Right lobe of liver (tissue), 6 donors: ENCODE data around the gene RSBN1. TPM values are rescaled to one million over a fixed set of nuclear protein-coding genes. Genes with fewer than 3 reads are reported as not detected.

Experiments used
- ATAC-seq, 4 donors: fragments of 200-7000 bp; cut with Tn5 transposase; one replicate each; pipeline ENCODE4 v1.9.1; 2020; ENCODE audit warnings: mild to moderate bottlenecking in 4 of 4, moderate library complexity in 4 of 4
- DNase-seq, 3 donors: peaks; one replicate each; pipeline ENCODE4 v3.0.0-alpha.2; 2020
- H3K27ac ChIP-seq, 3 donors: fragments of 200-600 bp; one replicate each; pipeline ENCODE4 v1.8.0; 2022
- H3K27me3 ChIP-seq, 2 donors: fragments of 200-600 bp; one replicate each; pipeline ENCODE4 v1.8.0; 2022
- H3K36me3 ChIP-seq, 4 donors: fragments of 200-600 bp; sonication (generic) in 1 of 4; one replicate each; pipeline versions ENCODE4 v1.5.1 to v1.8.0; 2017 to 2022; ENCODE audit warnings: control low read depth in 1 of 4
- H3K4me1 ChIP-seq, 4 donors: fragments of 200-600 bp; sonication (generic) in 1 of 4; one replicate each; pipeline versions ENCODE4 v1.5.1 to v1.8.0; 2017 to 2022; ENCODE audit warnings: control low read depth in 1 of 4
- H3K4me3 ChIP-seq, 3 donors: fragments of 200-600 bp; one replicate each; pipeline ENCODE4 v1.8.0; 2022
- H3K9me3 ChIP-seq, 4 donors: fragments of 200-600 bp; sonication (generic) in 1 of 4; one replicate each; pipeline versions ENCODE4 v1.5.1 to v1.8.0; 2017 to 2022; ENCODE audit warnings: control low read depth in 1 of 4
- POLR2A ChIP-seq: fragments of 450-650 bp; IDR thresholded peaks from one replicate; pipeline ENCODE4 v1.6.1; 2017; ENCODE audit warnings: antibody characterized with exemption, mild to moderate bottlenecking
- WGBS: methylation state at CpG from one replicate; pipeline ENCODE4 v1.1.6; 2018; ENCODE audit warnings: low coverage, low lambda C conversion rate; ENCODE audit not compliant: insufficient coverage; ENCODE audit errors: missing lambda C conversion rate; 5-methylcytosine and 5-hydroxymethylcytosine counted together
- intact Hi-C, 2 donors: fragments of 100-400 bp; cut with DNase I; formaldehyde crosslinking; loops; one replicate each; pipeline versions ENCODE4 v1.11.2 to v1.14.1; 2022
- total RNA-seq, 6 experiments: library from RNA; depleted of rRNA in 2 of 6; stranded (reverse); fragments of >200 nt in 2 of 6; fragmentation: NEBNext Ultra II Directional in 3 of 6; extraction: Animal tissue kit (Norgen Biotek cat#: 25700) in 3 of 6; gene quantifications; one replicate each; pipeline versions ENCODE4 v1.1.0 to v1.2.4, GENCODE V29; 2016 to 2023
- TF ChIP-seq, protein P1 (sequence below), 4 donors: fragments of 200-600 bp in 3 of 4; fragments of 450-650 bp in 1 of 4; IDR thresholded peaks; one replicate each; pipeline versions ENCODE4 v1.5.1 to v1.8.0; 2016 to 2022; ENCODE audit warnings: antibody characterized with exemption in 4 of 4, mild to moderate bottlenecking in 2 of 4
- donor health status: DM: no; HTN: yes; CAD: no.
- donor health status: DM: no; HTN: no; CAD: no.
- donor health status: DM: no; HTN: no; CAD: no.
- donor health status: DM: no; HTN: yes; CAD: no.
- donor health status: DM: no; HTN: yes; CAD: no.

Gene RSBN1
- total RNA-seq, 6 experiments from 2014 or later, result 4.1 to 5.9 (median 5.0) TPM

GRCh38 chr1:113751114-113751513 lies 61.2 kb downstream of the RSBN1 start:
- H3K4me1 ChIP-seq, result peaks cover 0 to under 1% (median 0%) of the 10 kb centered on the region in 4 donors
- H3K27me3 ChIP-seq, result no peaks in the 10 kb centered on the region
- no peak overlapping the region for H3K27ac ChIP-seq
- intact Hi-C loops, result no loop called here
- TF ChIP-seq, protein P1, sequence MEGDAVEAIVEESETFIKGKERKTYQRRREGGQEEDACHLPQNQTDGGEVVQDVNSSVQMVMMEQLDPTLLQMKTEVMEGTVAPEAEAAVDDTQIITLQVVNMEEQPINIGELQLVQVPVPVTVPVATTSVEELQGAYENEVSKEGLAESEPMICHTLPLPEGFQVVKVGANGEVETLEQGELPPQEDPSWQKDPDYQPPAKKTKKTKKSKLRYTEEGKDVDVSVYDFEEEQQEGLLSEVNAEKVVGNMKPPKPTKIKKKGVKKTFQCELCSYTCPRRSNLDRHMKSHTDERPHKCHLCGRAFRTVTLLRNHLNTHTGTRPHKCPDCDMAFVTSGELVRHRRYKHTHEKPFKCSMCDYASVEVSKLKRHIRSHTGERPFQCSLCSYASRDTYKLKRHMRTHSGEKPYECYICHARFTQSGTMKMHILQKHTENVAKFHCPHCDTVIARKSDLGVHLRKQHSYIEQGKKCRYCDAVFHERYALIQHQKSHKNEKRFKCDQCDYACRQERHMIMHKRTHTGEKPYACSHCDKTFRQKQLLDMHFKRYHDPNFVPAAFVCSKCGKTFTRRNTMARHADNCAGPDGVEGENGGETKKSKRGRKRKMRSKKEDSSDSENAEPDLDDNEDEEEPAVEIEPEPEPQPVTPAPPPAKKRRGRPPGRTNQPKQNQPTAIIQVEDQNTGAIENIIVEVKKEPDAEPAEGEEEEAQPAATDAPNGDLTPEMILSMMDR (IDR thresholded peaks at IDR 0.05), result no peak
- TF ChIP-seq POLR2A, result no peak
- no peak overlapping the region for H3K4me3 ChIP-seq
- H3K9me3 ChIP-seq, result no peaks in the 10 kb centered on the region
- peaks cover 0 to 5% (median 0%) of the 10 kb centered on the region in 4 donors for H3K36me3 ChIP-seq
- DNase-seq (no peak), ATAC-seq (no peak)

DNA sequence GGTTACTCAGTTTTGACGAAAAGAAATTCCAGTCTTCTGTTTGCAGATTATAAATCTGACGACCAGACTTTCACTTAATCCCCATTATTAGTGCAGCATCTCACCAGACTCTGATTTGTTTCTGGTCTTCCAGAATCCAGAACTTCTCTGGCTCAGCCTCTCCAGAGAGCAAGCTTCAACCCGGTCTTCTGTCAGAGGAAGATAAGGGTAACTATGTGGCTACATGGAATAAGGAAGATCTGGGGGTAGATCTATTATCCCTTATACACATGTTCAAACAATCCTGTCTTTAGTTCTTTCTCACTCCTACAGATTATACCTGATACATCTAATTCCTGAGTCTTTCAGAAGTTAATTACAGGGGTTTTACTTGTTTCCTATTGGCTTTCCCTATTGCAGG lies 62.9 kb downstream of the RSBN1 start:
- DNase-seq, result no peak
- intact Hi-C loops, result no loop called here
- no peak overlapping the region for H3K4me3 ChIP-seq
- WGBS, result 82% methylated on average over 3 of the region's 3 CpGs
- peaks cover 0 to 2% (median under 1%) of the 10 kb centered on the region in 4 donors for H3K4me1 ChIP-seq
- TF ChIP-seq POLR2A, result no peak
- TF ChIP-seq, protein P1 (IDR thresholded peaks at IDR 0.05), result no peak
- no peak for ATAC-seq
- H3K36me3 ChIP-seq, result peaks cover 0 to 5% (median 0%) of the 10 kb centered on the region in 4 donors
- no peaks in the 10 kb centered on the region for H3K9me3 ChIP-seq
- H3K27me3 ChIP-seq, result no peaks in the 10 kb centered on the region
- no peak overlapping the region for H3K27ac ChIP-seq

GRCh38 chr1:113747376-113747775 lies 64.9 kb downstream of the RSBN1 start:
- intact Hi-C loops, result no loop called here
- DNase-seq, result no peak
- 100% methylated on average over 1 of the region's 1 CpG for WGBS
- Histone ChIP-seq H3K4me1 (peaks cover 0 to 7% (median 2%) of the 10 kb centered on the region in 4 donors), H3K36me3 (peaks cover 0 to 5% (median 0%) of the 10 kb centered on the region in 4 donors), H3K27me3 (no peaks in the 10 kb centered on the region), H3K9me3 (no peaks in the 10 kb centered on the region), H3K27ac (no peak overlapping the region), H3K4me3 (no peak overlapping the region)
- TF ChIP-seq, protein P1 (IDR thresholded peaks at IDR 0.05), result no peak
- TF ChIP-seq POLR2A, result no peak
- no peak for ATAC-seq

- no peaks in the 10 kb centered on the region for H3K27me3 ChIP-seq
- DNase-seq, result no peak
- no peak overlapping the region for H3K4me3 ChIP-seq
- ATAC-seq, result no peak
- H3K4me1 ChIP-seq, result peaks cover 0 to 7% (median 2%) of the 10 kb centered on the region in 4 donors
- no peak overlapping the region for H3K27ac ChIP-seq
- intact Hi-C loops, result no loop called here
- H3K9me3 ChIP-seq, result no peaks in the 10 kb centered on the region
- TF ChIP-seq, protein P1 (IDR thresholded peaks at IDR 0.05), result no peak
- TF ChIP-seq POLR2A, result no peak
- H3K36me3 ChIP-seq, result peaks cover 0 to 5% (median 0%) of the 10 kb centered on the region in 4 donors
- 94% methylated on average over 3 of the region's 3 CpGs for WGBS
Measured at GRCh38 chr1:113745425-113745824, 66.9 kb downstream of the RSBN1 start.

DNA sequence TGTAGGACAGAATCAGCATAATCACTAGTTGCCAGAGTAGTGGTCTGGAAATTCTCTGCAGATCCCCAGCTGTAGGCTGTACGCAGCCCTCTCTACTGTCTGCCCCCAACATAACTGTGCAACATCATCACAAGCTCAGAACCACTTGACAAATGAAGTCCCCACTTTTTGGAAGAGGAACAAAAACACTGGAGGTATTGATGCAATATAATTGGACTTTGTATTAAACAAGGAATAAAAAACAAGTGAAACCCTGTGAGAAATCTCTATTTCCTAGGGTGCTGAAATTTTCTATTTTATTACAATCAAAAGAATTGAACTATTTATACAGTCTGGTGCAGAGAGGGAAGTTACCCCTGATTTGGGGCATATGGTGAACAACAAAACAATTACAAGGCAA lies 68.2 kb downstream of the RSBN1 start:
- no peaks in the 10 kb centered on the region for H3K9me3 ChIP-seq
- peak in 3 of 4 donors; percentile 24 to 64 (median 30) for ATAC-seq
- DNase-seq, result no peak
- no peaks in the 10 kb centered on the region for H3K36me3 ChIP-seq
- H3K27ac ChIP-seq, result peak overlapping the region in 1 of 3 donors; percentile 10
- TF ChIP-seq, protein P1 (IDR thresholded peaks at IDR 0.05), result no peak
- no peak for TF ChIP-seq POLR2A
- intact Hi-C loops, result no loop called here
- no peak overlapping the region for H3K4me3 ChIP-seq
- H3K4me1 ChIP-seq, result peaks cover 0 to 7% (median 2%) of the 10 kb centered on the region in 4 donors
- 100% methylated on average over 1 of the region's 1 CpG for WGBS
- no peaks in the 10 kb centered on the region for H3K27me3 ChIP-seq
